Stimulated activated CD8-positive, alpha-beta memory T cell treated with anti-CD3 and anti-CD28 coated beads, Interleukin-15, amount 100 ng/mL, for 48 hours (primary cell): ENCODE measurements around the gene CASK.
"Not testable (repeated sequence)": the region's sequence is repeated elsewhere in the genome, so short reads cannot be mapped to it uniquely, and the experiment has no call there.

Experiments used
- DNase-seq, 2 donors: peaks; one replicate each; pipeline ENCODE4 v3.0.0-alpha.2; 2020; ENCODE audit warnings: low read depth in 2 of 2

Gene CASK

DNA sequence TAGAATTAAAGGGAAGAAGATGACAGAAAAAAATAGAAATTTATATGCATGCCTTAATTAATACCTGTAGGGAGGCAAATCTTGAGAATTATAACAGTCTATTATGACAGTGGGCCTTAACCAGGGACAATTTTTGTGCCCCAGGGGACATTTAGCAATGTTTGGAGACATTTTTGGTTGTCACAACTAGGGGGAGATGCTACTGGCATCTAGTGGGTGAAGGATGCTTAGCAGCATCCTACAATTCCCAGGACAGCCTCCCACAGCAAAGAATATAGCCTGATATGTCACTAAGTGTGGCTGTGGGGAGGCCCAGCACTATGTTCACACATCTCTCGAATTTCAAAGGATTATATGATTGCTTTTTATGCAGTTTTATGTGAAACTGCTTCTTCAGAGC is 188.8 kb downstream of the CASK start:
- DNase-seq = no peak

DNA sequence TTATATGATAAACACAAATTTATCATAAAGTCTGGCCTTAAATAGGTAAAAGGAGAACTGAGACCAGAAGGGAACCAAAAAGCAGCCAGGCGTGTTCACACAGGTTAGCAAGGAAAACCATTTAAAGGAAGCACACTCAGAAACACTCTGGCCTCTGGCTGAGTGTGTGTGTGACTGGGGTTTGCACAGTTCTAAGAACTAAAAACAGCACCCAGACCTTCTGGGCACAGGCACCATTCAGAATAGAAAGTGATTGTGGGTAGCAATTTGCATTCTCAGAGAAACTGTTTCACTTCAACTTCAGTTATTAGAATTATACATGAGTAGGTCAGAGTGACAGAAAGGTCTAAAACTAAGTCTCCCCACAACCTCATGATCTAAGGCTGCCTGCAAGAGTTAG is 189.4 kb downstream of the CASK start:
- DNase-seq = no peak

DNA sequence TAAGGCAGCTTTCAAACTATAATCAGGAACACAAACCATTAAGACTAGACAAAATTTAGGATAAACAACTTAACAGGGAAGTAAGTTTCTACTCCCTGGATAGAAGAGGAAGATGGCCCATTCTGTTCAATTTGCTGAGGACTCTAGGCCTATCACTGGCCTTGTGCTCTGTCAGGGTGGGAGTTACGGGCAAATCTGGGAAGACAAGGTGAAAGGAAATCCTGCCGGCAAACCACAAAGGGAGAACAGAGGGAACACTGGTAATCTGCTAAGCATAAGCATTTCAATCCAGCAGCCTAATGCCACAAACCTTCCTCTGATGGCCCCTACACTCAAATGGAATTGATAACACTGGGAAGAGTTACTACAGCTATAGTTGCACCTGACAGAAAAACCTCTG is 191.1 kb downstream of the CASK start:
- no peak for DNase-seq

DNA sequence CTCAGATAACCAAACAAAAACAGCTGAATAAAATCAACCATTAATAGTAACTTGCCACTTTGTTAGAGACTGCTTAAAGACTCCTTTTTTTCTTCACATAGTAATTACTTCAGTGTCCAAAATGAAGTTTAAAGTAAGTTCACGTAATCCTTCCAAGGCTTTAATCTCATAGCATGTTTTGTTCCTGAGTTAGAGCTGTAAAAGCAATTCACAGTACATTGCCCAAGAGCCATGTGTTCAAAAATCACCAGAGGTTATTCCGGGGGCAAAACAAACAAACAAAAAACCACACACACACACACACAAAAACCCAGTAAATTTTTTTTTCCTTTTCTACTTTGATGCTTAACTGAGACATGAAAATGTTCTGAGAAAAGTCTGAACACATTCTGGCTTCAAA is 193.3 kb downstream of the CASK start:
- DNase-seq = no peak

DNA sequence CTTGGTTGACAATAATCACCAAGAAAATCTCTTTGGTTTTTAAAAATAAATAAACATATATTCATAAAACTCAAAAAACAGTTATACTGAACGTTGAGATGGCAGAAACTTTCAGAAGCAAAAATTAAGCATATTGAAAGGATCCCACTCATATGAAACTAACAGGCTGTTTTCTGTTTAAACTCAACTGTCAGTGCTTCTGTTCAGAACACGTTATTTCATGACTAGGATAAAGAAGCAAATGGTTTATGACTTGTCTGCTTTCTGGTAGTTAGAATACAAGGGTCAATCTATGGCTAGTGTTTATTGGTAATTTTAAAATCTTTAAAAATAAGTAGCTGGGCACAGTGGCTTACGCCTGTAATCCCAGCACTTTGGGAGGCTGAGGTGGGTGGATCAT is 195.2 kb downstream of the CASK start:
- no peak for DNase-seq

DNA sequence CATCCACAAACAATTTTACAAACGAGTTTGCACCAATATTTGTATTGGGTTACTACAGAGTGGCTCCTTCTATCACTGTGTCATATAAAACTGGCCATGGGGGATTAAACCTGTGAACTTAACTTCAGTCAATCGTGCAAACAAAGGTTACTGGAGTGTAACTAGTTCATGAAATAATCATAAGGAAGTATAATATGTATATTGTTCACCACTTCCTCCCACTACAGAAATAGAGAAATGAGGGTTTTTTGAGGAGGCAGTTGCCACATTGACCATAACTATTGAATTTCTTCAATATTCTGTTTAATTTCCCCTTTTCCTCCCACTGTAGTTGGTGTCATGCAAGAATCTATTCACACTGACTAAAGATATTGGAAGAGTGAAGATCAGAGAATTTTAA is 199.5 kb downstream of the CASK start, which contains the start of gene GPR82:
Gene GPR82 (plus strand): TSS at position 356 of the 400 bp plus-strand sequence. CDS start 2,846 bp downstream, outside the sequence.
- DNase-seq = no peak

DNA sequence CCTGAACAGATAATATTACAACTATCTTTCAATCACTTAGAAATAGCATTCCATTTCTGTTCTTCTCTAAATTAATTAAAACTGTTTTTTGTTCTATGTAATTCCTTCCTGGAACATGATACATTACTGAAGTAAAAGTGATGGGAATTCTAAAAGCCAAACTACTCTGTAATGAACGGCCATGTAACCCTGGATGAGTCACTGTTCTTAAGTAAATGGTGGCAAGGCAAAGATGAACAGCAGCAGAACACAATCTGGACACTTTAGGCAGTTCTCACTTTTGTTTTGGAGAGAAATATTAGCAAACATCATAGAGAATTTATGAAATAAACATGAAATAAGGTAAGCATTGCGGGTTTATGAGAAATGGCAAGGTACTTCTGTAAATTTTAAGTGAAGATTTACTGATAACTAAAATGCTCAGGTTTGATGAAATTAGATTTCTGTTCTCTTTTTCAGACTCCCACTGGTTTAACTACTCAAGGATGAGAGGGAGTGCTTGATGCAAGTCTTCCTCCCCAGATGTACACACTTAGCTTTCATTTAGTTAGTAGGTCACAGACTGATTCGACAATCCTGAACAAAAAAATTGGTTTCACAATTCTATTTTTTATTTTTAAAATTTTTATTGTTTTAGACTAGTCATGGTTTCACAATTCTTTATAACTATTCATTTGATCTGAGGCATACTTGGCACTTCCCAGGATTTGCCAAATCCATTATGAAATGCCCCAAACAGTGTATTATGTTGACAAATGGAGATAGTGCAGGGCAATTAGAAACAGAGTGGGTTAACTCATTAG is 200.3 kb downstream of the CASK start:
- no peak for DNase-seq

DNA sequence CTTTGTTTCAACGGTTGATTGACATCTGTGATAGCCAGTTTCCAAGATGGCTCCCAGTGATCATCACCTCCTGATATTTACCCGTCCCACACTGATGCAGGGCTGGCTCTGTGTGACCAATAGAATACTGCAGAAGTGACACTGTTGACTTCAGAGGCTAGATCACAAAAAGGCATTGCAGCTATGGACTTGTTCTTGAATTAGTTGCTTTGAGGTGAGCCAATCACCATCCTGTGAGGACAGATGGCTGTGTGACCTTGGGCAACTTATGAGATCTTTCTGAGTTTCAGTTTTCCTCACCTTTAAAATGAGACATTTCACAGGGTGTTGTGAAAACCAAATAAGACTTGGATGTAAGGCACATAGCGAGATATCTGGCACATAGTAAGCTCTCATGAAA is 201.1 kb downstream of the CASK start:
- DNase-seq = no peak

DNA sequence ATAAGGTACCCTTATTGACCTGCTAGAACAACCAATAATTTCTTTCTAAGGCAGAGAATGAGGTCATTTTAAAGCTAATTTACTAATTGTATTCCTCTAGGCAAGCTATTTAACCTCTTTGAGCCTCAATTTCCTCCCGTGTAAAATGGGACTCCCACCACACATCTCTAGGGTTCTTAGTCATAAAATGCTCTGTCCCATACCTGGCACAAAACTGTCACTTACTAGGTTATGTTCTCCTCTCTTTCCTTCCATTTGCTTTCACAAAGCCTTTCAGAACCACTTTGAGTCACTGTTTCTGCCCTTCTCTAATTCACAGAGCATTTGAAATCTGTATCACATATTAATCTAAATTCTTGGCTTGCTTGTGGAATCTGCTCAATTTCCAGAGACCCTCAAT is 201.8 kb downstream of the CASK start:
- DNase-seq = no peak

DNA sequence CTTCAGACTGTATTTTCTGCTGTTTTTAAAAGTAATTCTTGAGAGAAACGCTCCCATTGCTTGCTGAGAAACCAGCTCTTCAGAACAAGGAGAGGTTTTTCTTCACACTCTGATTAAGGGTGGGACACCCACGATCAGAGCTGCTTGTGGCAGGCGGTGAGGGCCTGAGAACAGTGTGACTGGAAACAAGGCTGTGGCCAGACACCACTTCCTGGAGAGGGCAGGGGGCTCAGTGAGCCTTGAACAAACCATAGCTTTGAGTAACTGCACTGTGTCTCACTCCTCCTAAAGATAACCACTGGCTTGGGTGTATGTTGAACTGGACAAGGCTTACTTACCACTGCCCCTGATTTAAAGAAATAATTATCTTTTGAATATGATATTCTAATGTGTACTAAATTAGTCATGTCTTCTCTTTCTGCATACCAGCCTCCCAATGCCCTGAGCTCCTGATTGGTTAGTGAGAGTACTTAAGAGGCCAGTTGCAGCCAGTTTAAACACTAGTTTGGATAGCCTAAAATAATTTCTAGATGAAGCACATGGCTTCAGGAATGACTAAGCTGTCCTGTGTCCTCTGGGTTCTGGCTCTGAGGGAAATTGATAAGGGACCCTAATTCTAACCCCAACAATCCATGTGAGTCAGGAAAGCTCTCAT is 203.1 kb downstream of the CASK start:
- peak; percentile 51 to 52 for DNase-seq

DNA sequence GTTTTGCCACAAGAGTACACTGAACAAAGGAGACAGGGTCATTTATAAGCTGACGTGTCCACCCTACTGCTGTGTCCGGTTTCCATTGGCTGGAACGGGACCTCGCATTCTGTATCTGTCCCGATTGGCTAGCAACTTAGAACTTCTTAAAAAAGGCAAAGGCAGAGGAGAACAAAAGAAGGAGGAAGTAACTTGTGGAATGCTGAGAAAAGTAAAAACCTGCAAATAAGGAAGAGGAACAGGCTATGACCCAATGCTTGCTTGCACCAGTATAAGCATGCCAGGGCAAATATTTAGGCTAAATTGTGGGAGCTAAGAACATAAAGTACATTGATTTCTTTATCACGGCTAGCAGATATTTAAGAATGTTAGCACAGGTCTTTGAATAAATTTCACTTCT is 203.7 kb downstream of the CASK start:
- not testable (repeated sequence) for DNase-seq

DNA sequence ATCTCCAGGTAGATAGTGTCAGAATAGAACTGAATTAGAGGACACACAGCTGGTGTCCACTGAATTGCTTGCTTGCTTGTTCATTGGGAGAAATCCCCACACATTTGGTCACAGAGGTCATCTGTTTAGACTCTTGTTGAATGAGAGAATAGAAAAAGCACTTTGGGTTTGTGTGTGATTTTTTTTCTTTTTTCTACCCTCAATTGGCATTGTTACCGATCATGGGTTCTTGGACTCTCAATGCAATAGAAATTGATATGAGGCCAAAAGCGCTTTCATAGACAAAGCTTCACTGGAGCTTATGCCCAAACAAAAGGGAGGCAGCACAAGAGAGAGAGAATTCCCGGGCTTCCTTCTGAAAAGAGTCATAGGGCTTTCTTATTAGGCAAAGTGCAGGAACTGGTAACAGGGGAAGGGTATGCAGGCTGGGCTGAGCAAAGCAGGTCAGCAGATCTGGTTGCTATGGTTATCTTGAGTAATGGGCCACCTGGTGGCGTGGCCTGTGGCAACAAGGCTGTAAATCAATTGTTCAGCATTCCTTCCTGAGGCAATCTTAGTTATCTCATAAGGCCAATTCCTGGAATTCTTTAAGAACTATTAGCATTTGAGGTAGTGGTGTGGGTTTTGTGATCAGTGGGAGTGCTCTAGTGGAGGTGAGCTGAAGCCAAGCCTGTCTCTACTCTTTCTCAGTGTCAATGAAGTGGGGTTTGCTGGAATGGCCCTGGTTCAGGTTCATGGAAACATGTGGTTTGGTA is 204.7 kb downstream of the CASK start:
- no peak for DNase-seq

DNA sequence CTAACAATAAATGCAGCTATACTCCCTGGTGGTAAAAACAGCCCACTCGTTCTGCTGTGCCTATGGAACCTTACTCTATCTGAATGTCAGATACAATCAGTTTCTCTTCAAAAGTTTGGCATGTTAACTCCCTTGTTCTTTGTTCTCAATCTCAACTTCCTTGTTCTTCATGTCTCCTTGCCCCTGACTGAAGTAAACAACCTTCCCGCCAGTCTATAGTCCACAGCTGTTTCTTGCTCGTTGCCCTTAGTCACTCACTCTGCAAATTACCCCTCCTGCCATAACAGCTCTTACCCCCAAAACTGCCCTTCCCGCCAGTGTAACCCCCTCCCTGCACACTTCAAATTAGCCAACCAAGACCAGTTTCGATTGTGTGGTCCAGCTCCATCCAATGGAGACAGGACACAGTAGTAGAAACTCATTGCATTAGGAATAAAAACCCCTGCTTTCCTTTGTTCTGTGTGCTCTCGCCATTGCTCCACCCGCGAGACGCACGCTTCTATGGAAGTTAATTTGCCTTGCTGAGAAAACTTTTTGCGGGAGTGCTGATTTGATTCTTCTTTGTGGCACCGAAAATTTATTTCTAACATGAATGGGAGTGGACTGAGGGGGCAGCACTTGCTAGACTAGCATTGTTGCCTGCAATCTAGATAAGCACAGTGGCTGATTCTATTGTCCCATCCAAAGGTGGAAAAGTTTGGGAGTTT is 206.4 kb downstream of the CASK start:
- no peak for DNase-seq

DNA sequence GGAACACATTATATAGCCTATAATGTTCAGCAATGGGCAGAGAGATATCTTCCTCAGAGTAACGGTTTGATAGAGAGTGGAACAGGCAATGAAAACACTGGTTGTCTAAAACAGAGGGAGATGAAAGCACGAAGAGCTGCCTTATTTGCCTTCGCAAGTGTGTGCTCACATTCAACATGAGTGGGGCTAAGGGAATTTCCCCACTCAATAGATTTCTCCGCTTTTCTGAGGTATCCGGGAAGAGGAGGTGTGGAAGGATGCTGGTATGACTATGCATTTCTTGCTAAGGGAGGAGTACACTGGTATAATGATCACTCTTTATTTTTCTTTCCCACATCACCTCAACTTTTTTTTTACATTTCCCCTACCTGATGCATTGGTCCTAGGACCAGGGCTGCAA is 207.1 kb downstream of the CASK start:
- no peak for DNase-seq

DNA sequence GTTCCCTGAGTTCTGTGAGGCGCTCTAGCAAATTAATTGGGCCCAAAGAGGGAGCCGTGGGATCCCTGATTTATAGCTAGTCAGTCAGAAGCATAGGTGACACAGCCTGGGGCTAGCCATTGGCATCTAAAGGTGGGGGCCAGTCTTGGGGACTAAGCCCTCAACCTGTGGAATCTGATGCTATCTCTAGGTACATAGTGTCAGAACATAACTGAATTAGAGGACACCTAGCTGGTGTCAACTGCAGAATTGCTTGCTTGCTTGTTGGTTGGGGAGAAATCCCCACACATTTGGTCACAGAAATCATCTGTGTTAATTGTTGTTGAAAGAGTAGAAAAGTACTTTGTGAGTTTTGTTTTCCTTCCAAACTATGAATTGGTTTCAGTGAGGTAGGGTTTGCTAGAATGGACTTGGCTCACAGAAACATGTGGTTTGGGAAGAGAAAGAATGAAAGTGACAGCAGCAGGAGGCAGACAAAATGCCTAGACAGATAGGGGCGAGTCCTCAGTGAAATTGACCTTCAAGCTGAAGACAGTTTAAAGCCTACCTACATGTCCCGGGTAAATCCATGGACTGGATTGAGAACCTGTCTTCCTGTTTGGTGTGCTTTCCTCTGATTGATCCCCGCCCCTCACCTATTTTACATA is 212.2 kb downstream of the CASK start:
- DNase-seq = no peak

DNA sequence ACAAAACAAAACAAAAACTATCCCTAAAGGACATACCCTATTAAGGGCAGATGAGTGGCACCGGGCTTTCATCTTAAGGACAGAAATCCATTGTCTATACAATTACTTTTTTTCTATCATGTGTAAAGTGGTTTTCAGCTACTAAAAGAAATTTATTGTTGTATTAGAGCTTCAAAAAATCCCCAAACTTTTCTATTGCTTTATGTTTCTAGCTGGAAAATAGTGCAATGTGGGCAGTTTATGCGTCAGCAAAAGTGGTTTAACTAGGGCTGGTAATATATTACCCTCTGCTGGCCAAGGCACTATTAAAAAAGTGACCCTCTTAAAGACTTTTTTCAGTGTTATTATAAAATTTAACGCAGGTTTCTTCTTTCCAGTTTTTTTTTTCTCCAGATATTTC is 214.9 kb downstream of the CASK start:
- no peak for DNase-seq

DNA sequence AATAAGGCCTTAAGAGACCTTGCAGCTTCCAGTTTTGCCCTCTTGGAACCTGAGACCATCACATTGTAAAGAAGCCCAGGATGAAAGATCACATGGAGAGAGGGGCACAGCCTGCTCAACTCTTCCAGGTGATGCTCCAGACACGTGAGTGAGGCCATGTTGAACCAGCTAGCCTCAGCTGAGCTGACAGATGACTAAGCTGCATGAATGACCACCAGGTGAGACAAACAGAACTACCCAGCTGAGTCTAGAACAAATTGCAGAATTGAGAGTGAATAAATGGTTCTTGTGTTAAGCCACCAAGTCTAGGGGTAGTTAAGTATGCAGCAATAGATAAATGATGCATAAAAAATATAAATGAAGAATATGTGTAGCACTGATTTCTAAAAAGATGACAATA is 216.1 kb downstream of the CASK start:
- DNase-seq = no peak

DNA sequence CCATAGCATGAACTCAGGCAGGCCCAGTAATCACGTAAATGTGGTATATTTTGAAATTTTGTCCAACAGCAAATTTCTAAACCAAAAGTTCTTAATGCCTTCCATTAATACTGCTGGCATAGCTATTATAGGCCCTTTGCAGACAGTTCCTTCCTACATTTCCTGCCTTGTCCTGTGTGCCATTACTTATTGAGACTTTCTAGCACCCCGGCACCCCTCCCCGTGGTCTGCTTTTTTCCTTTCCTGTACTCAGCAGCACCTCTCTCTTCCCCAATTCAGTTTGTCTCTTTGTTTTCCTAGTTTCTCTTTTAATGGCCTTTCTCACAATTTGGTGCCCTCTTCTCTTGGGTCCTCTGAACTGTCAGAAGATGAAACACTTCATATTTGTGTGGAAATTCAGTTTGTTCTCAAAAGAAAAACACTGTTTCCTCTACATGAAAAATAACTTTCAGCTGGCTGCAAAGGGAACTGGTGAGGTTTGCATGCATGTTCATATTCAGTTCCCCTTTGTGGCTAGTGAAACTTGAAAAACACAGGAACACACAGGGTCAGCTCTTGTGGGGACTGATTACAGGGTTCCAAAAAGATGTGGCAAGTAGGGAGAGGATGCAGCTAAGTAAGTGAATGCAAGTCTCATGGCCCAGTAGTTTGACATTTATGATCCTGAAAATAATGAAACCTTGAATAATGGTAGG is 217.5 kb downstream of the CASK start:
- no peak for DNase-seq

DNA sequence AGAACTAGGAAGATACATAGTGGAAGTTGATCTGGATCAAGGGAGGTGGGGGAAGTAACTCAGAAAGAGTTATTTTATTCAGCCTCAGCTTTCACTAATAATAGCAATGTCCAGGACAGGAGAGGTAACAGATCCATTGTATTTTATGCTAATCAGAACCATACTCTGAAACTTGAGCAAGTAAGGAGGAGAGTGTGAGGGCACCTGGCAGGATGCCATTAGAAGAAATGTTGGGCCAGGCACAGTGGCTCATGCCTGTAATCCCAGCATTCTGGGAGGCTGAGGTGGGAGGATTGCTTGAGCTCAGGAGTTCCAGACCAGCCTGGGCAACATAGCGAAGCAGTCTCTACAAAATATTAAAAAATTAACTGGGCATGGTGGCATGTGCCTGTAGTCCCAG is 218.3 kb downstream of the CASK start:
- DNase-seq = no peak

DNA sequence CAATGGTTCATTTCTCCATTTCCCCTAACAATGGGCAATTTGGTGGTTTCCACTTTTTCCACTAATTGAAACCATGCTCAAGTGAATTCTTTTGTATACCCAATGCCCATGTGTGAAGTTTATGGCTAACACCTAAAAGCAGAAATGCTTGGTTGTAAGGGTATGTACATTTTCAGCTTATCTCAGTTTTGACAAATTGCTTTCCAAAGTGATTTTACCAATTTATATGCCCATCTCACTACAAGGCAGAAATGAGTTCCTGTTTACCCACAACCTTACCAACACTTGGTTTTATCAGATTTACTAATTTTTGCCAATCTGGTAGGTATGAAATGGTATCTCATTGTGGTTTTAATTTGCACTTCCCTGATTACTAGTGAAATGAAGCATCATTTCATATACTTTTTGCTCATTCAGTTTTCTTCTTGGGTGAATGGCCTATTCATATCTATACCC is 219.8 kb downstream of the CASK start:
- no peak for DNase-seq

DNA sequence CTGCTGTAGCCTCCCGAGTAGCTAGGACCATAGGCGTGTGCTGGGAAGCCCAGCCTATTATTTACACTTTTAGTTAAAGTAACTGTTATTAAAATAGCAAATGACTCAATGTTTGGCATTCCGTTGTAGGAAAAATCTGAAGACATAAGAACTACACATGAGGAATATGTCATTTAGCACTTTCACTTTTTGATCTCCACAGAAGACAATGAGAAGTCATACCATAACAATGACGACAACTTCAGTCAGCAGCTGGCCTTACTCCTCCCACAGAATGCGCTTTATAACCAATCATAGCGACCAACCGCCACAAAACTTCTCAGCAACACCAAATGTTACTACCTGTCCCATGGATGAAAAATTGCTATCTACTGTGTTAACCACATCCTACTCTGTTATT is 227.9 kb downstream of the CASK start:
- peak in 1 of 2 donors; percentile 4 for DNase-seq
